ENCODE measurements around the gene CACNB4. TPM values are rescaled to one million over a fixed set of nuclear protein-coding genes. Genes with fewer than 3 reads are reported as not detected.
A peak's percentile ranks its signal among the peaks of the same experiment; 100 is the strongest.

Gene CACNB4
- polyA plus RNA-seq, 3 donors: 11.7 to 16.7 (median 12.2) TPM

DNA sequence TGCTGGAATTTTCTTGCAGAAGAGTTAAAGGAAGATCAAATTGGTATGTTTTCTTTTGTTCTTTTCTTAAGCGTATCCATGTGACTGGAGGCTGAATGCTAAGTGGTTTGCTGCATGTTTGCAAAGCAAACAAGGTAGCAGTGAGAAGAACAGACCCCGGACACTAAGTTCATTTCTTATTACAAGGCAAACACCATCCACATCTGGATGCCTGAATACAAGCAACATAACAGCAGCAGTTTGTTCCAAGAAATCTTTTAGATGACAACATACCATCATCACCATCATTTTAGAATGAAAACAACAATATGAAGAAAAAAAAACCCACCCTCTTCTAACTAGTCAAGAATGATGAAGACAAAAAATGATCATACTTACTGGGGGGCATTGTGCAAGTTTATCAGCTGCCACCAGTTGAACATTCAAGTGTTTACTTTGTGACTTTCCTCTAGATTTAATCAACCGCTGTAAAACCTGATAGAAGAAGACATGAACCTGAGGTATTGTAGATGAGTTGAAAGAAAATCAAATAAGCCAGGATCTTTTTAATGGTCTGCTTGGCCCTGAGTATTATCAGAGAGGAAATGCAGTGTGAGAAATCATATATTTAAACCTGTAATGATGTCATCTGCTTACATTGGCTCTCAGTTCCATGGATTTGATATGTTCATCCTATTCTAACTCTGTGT, 245.6 kb downstream of the CACNB4 start:
- no peak for DNase-seq (ENCODE audit: extremely low read depth in 1 of 11, low read depth in 9 of 11, low spot score in 4 of 11)

DNA sequence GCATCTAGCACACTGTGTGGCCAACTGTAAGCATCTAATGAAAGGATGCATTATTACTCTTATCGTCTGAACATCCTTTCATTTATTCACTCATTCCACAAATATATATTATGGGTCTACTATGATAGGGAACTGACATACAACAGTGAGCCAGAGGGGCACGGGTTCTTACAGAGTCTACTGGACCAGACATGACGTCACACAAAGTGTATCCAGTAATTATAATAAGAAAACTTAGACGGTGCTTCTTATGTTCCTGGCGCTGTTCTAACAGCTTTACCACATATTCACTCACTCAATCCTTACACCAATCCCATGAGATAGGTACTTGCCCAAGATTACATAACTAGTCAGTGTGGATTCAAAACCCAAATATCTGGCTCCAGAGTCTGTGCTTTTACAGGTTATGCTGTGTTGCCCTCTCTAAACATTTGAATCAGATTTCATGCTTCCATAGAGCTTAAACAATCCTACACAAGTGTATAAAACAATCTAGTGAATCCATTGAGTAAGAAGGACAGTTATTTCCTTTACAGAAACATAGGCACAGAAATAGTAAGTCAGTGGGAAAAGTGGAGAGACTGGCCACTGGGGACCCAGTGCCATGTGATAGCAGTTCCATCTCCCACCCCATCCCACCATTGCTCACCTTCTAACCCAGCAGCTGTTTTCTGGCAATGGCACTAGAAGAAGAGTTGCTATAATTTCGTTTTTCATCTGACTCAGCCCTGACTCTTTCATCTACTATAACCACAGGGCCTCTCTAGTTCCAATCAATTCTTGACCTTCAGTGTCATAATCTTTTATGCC, 246.4 kb downstream of the CACNB4 start:
- DNase-seq (ENCODE audit: extremely low read depth in 1 of 11, low read depth in 9 of 11, low spot score in 4 of 11): no peak

DNA sequence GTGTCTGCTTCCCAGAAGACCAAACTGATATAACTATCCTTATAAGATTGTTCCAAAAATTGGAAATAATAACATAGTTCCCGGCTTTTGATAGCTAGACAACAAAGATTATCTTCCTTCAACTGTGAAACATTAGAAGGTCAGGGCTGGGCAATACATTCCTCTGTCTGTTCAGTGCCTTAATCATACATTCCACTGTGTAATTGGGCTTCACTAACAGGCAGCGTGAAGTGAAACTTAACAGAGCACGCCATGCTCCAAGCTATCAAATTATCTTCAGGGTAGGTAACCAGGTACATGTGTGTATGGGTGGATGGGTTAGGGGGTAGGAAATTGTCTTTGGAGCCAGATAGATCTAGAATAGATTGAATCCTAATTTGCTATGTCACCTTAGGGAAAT, 247.1 kb downstream of the CACNB4 start:
- peak in 2 of 11 donors; percentile 31 to 46 for DNase-seq (ENCODE audit: extremely low read depth in 1 of 11, low read depth in 9 of 11, low spot score in 4 of 11)

DNA sequence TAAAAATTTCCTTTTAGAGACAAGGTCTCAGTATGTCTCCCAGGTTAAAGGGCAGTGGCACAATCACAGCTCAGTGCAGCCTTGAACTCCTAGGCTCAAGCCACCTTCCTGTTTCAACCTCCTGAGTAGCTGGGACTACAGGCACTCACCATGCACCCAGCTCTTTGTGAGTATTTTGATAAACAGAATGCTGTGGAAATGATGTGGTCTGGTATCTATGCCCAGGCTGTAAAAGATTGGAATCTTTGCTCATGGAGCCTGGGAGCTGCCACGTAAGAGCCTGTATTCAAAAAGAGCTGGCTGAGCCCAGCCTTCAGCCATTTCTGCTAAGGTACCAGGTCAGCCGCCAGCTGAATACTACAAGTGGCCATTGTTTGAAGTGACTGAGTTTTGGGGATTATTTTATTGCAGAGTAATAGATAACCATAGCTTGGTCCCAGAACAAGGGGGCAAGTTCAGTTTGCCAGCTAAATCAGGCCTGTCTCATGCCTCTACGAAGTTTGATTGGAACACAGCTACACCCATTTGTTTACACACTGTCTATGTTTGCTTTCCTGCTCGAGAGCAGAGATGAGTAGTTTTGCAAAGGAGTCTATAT, 249.3 kb downstream of the CACNB4 start:
- DNase-seq (ENCODE audit: extremely low read depth in 1 of 11, low read depth in 9 of 11, low spot score in 4 of 11): no peak

DNA sequence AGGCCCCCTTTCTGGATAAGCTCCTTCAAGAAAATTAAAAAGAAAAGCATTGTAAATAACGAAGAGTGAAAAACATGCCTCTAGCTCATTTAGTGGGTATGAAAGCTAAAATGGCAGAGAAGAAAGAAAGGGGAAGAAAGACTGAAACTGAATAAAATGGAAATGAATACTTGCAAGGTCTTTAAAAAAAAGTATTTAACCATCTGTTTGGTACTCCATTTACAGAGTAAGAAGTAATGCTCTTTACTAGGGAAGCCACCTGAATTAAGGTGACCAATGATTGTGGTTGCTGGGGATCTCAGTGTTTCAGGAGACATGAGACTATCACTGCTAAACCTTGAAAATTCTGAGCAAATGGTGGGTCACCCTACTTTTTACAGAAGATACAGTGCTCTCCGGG, 253.0 kb downstream of the CACNB4 start:
- DNase-seq (ENCODE audit: extremely low read depth in 1 of 11, low read depth in 9 of 11, low spot score in 4 of 11): no peak

DNA sequence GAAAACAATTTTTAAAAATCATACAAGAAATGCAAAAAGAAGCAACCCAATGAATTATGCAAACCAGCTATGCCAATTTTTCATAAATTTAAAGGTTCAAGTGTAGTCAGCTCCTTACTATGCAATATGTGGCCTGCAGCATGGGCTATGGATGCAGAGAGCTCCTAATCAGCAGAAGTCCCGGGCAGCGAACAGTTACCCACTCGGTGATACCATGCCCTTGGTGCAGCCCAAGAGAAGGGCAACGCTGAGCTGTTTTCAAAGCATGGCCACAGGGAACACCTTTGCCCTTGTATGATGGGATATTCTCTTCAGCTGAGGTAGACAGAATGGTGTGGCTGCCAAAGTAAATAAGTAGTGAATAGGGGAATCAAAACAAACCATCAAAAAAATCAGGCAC, 253.4 kb downstream of the CACNB4 start:
- no peak for DNase-seq (ENCODE audit: extremely low read depth in 1 of 11, low read depth in 9 of 11, low spot score in 4 of 11)

DNA sequence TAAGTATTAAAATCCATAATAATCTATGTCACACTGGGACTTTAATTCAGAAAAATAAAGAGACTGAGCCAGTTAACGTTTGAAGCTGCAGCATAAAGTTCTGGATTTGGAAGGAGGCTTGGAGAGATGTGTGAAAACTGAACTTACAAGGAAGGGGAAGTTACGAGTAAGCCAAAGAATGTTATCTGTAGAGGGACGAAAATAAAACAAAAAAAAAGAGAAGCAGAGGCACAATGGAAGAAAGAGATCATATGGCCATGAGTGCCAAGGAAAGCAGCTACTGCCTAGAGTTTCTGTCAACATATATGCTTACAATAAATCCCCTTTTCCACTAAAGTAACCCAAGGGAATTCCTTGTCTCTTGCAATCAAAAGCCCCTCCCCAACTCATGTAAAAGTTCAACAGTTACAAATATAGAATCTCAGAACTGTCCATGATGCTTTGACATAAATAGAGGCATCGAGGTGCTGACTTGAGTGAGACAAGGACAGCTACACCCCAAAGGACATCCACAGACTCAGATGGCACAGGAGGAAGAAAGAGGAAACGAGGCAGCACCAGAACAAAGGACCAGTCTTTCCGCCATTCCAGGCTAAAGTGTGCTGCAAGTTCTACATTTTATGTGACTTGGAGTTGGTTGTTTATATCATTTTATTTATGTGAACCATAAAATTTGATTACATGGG, 254.5 kb downstream of the CACNB4 start:
- DNase-seq (ENCODE audit: extremely low read depth in 1 of 11, low read depth in 9 of 11, low spot score in 4 of 11): peak in 1 of 11 donors; percentile 29

DNA sequence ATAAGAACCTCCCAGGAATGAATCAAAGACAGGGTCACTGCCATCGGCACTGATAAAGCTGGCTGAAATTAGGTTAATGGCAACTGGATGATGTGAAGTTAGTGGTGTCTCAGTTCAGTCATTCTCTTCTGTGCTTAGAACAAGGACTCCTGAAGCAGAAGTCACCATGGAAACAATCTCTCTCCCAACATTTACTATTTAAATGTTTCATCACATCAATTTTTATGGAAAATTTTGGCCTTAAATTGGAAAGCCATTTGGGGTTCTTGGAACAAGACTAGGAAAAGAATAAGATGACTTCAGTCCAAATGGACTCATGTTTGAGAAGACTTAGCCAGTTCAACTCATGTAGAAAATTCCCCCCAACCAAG, 255.2 kb downstream of the CACNB4 start:
- no peak for DNase-seq (ENCODE audit: extremely low read depth in 1 of 11, low read depth in 9 of 11, low spot score in 4 of 11)

DNA sequence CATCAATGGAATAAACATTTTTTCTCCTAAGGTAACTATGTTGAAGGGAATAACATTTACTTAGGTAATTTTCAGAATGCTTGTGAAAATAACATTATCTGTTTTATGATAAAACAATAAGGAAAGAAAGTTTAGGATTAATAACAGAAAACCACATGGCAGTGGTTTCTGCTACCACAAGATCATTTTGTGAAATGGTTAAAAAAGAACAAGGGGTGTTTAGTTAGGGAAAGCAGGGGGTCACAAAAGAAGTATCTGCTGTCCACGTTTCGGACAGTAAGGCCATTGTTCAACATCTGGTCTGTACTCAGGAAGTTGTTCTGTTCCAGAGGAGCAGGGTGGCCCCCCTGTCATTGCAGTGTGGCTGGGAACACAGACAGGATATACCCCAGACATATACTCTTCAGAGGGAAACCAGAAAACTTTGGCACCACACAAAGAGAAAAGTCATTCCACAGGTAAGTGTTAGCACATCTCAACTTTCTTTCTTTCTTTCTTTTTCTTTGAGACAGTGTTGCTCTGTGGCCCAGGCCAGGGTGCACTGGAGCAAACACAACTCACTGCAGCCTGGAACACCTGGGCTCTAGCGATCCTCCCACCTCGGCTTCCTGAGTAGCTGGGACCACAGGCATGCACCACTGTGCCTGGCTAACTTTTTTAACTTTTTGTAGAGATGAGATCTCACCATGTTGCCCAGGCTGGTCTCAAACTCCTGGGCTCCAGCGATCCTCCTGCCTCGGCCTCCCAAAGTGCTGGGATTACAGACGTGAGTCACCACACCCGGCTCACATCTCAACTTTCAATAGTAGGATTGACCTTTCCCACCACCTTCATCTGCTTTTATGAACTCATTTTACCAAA, 255.8 kb downstream of the CACNB4 start:
- DNase-seq (ENCODE audit: extremely low read depth in 1 of 11, low read depth in 9 of 11, low spot score in 4 of 11): no peak

DNA sequence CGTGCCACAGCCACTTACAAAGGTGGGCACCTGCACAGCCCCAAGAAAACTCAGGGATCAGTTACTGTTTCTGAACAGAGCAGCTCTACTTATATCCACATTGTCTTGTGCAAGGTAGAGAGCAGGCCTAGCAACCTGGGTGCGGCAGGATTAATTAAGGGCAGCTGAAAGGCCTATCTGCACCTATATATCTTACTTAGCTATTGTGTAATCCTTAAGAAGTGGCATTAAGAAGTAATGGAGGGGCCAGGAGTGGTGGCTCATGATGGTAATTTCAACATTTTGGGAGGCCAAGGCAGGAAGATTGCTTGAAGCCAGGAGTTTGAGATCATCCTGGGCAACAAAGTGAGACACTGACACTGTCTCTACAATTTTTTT, 257.8 kb downstream of the CACNB4 start:
- no peak for DNase-seq (ENCODE audit: extremely low read depth in 1 of 11, low read depth in 9 of 11, low spot score in 4 of 11)

DNA sequence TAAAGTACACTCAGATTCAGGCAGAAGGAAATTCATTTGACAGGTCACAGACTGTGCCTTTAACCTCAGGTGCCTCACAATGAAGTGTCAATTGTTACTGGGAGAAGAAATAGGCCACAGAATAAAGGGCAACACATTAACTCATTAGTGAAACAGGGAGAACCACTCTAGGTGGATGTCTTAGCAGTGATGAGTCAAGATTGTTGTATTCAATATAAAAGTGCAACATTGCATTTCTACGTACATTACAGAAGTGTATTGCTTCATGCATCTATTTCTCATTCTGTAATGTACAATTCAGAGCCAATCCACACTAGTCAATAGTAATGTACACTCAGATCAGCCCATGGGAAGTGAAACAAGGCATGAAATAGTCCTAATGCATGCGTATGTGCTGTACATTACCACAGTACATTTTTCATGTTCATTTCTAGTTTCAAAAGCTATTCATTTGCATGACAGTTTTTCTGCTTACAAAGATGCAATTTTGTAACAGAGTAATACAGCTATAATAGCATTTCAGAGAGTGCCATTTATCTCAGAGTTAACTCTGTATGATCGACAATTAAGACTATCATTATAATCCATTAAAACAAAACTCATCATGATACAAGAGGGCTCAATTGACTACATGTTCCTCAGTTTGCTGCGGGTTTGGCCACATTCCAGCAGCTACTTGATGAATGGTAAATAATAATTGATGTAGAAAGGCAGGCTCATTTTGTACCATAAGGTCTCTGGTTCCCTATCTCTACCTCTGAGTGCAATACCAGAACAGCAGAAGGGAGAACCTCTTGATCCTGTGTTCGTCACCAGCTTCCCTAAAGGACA, 258.4 kb downstream of the CACNB4 start:
- DNase-seq (ENCODE audit: extremely low read depth in 1 of 11, low read depth in 9 of 11, low spot score in 4 of 11): no peak

DNA sequence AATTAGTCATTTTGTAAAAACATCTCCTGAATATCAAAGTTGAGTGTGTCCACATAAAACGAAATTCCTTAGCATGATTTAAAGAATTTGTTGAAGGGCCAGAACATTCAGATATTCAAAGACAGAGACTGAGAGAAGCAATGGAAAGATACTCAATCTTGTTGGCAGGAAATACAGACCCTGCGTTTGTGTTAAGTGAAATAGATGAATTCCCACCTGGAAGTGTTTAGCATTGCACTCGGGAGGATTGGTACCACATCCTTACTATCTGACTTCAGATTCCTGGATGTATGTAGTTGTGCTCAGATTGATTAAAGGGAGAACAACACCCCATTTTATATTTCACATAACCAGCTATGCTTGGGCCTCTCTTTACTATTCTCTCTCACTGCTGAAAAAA, 260.9 kb downstream of the CACNB4 start:
- DNase-seq (ENCODE audit: extremely low read depth in 1 of 11, low read depth in 9 of 11, low spot score in 4 of 11): no peak

DNA sequence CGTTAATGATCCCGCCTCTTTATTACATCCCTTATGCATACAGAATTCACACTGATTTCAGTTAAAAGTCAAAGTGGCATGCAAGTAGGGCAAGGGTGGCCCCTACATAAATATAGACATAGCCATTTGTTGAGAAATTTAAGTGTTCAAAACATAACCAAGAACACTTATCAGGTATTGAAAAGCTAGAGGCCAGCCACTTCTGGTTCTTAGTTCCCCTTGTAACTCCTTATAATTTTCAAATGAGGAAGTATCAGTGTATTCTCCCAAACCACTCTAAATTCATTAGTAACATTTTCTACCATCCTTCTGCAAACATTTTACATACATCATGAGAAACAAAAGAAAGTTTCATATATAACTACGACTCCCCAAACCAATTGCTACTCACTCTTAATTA, 264.9 kb downstream of the CACNB4 start:
- DNase-seq (ENCODE audit: extremely low read depth in 1 of 11, low read depth in 9 of 11, low spot score in 4 of 11): no peak

DNA sequence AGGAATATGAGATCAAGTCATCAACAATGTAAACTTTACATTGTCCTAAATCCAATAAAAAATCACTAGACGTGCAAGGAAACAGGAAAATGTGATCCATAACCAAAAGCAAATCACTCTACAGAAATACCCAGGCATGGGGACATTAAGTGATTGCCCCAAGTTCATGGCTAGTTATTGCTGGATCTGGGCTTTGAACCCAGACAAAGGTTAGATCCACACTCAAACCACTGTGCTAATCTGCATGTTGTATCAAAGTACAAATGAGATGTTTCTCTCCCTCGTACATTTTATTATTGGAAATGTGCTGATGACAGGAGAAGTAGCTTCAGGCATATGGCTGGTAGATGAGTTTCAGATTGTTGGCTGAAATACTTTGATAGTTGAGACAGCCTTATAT, 267.9 kb downstream of the CACNB4 start:
- no peak for DNase-seq (ENCODE audit: extremely low read depth in 1 of 11, low read depth in 9 of 11, low spot score in 4 of 11)

DNA sequence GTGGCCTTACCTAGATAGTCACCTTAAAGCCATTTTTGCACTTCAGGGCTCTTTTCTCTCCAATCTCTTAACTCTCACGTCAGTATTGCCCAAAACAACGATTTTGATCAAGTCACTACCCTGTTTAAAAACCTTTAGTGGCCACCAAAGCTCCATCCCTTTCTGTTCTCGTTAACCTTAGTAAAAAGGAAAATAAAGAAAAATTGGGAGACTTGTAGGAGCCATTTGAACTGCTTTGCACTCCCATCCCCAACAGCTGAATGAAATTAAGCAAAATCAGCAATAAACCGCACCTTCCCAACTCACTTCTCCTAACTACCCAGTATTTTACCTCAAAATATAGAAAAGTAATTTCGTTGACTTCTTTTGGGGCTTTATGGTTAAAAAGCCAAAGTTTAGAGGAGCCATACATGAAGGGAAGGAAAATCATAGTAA, 269.9 kb downstream of the CACNB4 start:
- DNase-seq (ENCODE audit: extremely low read depth in 1 of 11, low read depth in 9 of 11, low spot score in 4 of 11): no peak

DNA sequence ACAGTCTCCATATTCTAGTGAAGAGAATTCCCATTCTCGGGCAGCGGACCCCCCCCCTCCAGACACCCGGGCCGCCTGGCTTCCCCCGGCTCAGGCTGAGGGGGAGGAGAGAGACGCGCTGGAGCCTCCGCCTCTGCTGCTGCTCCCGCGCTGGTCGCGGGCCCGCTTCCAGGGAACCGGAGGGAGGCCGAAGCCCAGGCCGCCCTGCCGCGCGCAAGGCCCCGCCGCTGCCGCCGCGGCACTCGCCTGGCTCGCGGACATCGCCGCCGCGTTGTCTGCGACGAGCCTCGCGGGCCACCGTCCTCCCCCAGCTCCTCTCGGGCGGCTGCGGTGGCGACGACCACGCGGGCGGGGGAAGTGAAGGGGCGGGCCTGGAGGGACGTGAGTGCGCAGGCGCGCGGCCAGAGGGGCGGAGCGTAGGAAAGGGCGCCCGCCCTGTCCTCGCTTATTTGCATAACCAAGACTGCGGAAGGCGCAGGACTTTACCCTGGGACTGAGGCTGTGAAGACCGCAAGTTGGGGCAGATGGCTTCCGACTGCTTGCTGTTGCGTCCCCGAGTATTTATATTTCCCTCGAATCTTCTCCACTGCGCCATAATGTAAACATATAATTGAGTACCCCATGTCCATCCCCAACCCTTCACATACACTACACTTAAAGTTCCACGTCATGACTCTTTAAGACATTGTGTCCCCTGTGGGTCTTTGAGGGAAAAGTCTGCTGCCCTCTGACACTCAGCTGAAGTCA, 270.5 kb downstream of the CACNB4 start, which contains the start of gene ARL5A:
ARL5A (minus strand) TSS at position 279 of the 747 bp plus-strand sequence; CDS start at position 34, 245 bp downstream.
- DNase-seq (ENCODE audit: extremely low read depth in 1 of 11, low read depth in 9 of 11, low spot score in 4 of 11): peak; percentile 87 to 95 (median 93)

DNA sequence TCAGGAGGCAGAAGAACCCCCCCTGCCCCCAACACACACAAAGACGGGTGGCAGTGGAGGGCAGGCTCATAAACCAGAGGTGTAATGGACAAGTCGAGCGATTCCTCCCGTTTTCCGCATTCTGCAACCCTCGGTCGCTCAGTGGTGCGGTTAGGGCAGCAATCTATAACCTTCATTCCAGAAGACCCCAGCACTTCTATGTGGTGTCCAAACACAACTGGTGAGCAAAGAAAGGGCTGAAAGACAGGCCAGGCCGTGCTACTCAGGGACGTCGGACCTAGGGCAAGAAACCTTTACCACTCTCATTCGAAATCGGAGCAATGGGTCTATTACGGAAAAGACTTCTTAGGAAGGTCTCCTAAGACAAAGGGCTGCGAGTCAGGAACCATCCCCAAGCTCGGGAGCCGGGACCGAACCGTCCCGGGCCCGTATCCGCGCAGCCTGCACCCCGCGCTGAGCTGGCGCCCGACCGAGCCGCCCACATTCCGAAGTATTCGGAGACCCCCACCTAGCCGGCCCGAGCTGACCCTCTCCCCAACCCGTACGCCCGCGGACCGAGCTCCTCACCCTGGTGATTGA, 271.2 kb downstream of the CACNB4 start:
- DNase-seq (ENCODE audit: extremely low read depth in 1 of 11, low read depth in 9 of 11, low spot score in 4 of 11): peak in 3 of 11 donors; percentile 26 to 33 (median 29)
